GM23338 (cell line): ENCODE measurements around the gene CLIP2. TPM values are rescaled to one million over a fixed set of nuclear protein-coding genes. Genes with fewer than 3 reads are reported as not detected.

Source experiments
- ATAC-seq: fragments of 200-7000 bp; cut with Tn5 transposase; 3 replicates; pipeline ENCODE4 v1.9.1; 2020
- DNase-seq: peaks from one replicate; pipeline ENCODE4 v3.0.0-alpha.2; 2015; ENCODE audit warnings: low spot score
- H2AFZ ChIP-seq: fragments of 200-600 bp; sonication (generic); 2 replicates; pipeline ENCODE4 v1.8.0; 2016; ENCODE audit warnings: antibody characterized with exemption, mild to moderate bottlenecking, moderate library complexity
- H3F3A ChIP-seq: fragments of 200-600 bp; sonication (generic); replicated peaks from 2 replicates; pipeline ENCODE4 v1.8.0; 2017; ENCODE audit warnings: antibody characterized with exemption, mixed run types, low read depth
- H3K27ac ChIP-seq: fragments of 200-600 bp; sonication (generic); 2 replicates; pipeline ENCODE4 v1.6.1; 2016; ENCODE audit warnings: low read depth
- H3K27me3 ChIP-seq: fragments of 200-600 bp; sonication (generic); 2 replicates; pipeline ENCODE4 v1.8.0; 2016; ENCODE audit warnings: mild to moderate bottlenecking, mixed run types, moderate library complexity; ENCODE audit not compliant: insufficient read depth
- H3K36me3 ChIP-seq: fragments of 200-600 bp; sonication (generic); 2 replicates; pipeline ENCODE4 v1.8.0; 2016; ENCODE audit warnings: mild to moderate bottlenecking; ENCODE audit not compliant: insufficient read depth
- H3K4me1 ChIP-seq: fragments of 200-600 bp; sonication (generic); 2 replicates; pipeline ENCODE4 v1.8.0; 2016; ENCODE audit warnings: mild to moderate bottlenecking, moderate library complexity; ENCODE audit not compliant: insufficient read depth
- H3K4me2 ChIP-seq: fragments of 200-600 bp; sonication (generic); 2 replicates; pipeline ENCODE4 v1.7.1; 2017; ENCODE audit warnings: mixed run types
- H3K4me3 ChIP-seq: fragments of 200-600 bp; sonication (generic); 2 replicates; pipeline ENCODE4 v1.6.1; 2016; ENCODE audit warnings: mixed run types
- H3K79me2 ChIP-seq: fragments of 200-600 bp; sonication (generic); replicated peaks from 2 replicates; pipeline ENCODE4 v1.8.0; 2017; ENCODE audit warnings: mild to moderate bottlenecking; ENCODE audit not compliant: insufficient read depth
- H3K9me2 ChIP-seq: fragments of 200-600 bp; sonication (generic); 2 replicates; pipeline ENCODE4 v1.8.0; 2017; ENCODE audit not compliant: insufficient read depth
- H4K20me1 ChIP-seq: fragments of 200-600 bp; sonication (generic); replicated peaks from 2 replicates; pipeline ENCODE4 v1.8.0; 2017; ENCODE audit warnings: mild to moderate bottlenecking; ENCODE audit not compliant: insufficient read depth
- H3K27ac Mint-ChIP-seq: 2 replicates; pipeline ENCODE4 v1.8.0; 2020; ENCODE audit warnings: inconsistent platforms, mild to moderate bottlenecking, moderate library complexity, mixed read lengths
- H3K27me3 Mint-ChIP-seq: 3 replicates; pipeline ENCODE4 v1.8.0; 2022; ENCODE audit warnings: low read depth, mild to moderate bottlenecking, moderate library complexity, mixed read lengths, inconsistent platforms; ENCODE audit not compliant: insufficient read depth, poor library complexity
- H3K36me3 Mint-ChIP-seq: 3 replicates; pipeline ENCODE4 v1.8.0; 2021; ENCODE audit warnings: low read depth, mild to moderate bottlenecking, inconsistent platforms, moderate library complexity, mixed read lengths
- H3K4me1 Mint-ChIP-seq: 3 replicates; pipeline ENCODE4 v1.8.0; 2020; ENCODE audit warnings: mild to moderate bottlenecking, inconsistent platforms, mixed read lengths
- H3K4me3 Mint-ChIP-seq: 3 replicates; pipeline ENCODE4 v1.8.0; 2021; ENCODE audit warnings: moderate library complexity, mild to moderate bottlenecking, inconsistent platforms, mixed read lengths
- H3K9me3 Mint-ChIP-seq: 3 replicates; pipeline ENCODE4 v1.8.0; 2020; ENCODE audit warnings: moderate library complexity, mild to moderate bottlenecking, inconsistent platforms, mixed read lengths
- CREB1 ChIP-seq: fragments of 250-450 bp; sonication (Bioruptor Pico); IDR thresholded peaks from 2 replicates; pipeline ENCODE4 v1.5.0; 2020; ENCODE audit warnings: low read depth, mild to moderate bottlenecking, moderate library complexity
- ETS1 ChIP-seq: IDR thresholded peaks from 2 replicates; pipeline ENCODE4 v1.6.1; 2016; ENCODE audit warnings: antibody characterized with exemption
- EZH2 ChIP-seq: fragments of 200-600 bp; sonication (generic); IDR thresholded peaks from one replicate; pipeline ENCODE4 v1.8.0; 2017; ENCODE audit warnings: antibody characterized with exemption, mild to moderate bottlenecking, low read depth; ENCODE audit not compliant: unreplicated experiment
- EZH2phosphoT487 ChIP-seq: fragments of 200-600 bp; sonication (generic); IDR thresholded peaks from one replicate; pipeline ENCODE4 v1.8.1; 2018; ENCODE audit warnings: antibody characterized with exemption; ENCODE audit not compliant: unreplicated experiment
- JUNB ChIP-seq: IDR thresholded peaks from one replicate; pipeline ENCODE4 v1.6.1; 2016; ENCODE audit warnings: antibody characterized with exemption; ENCODE audit not compliant: unreplicated experiment
- NANOG ChIP-seq: IDR thresholded peaks from 2 replicates; pipeline ENCODE4 v1.6.1; 2016; ENCODE audit warnings: antibody characterized with exemption, borderline replicate concordance
- POLR2AphosphoS5 ChIP-seq: IDR thresholded peaks from 2 replicates; pipeline ENCODE4 v1.6.1; 2016; ENCODE audit warnings: antibody characterized with exemption, low read depth
- REST ChIP-seq: IDR thresholded peaks from one replicate; pipeline ENCODE4 v1.6.1; 2018; ENCODE audit warnings: antibody characterized with exemption; ENCODE audit not compliant: unreplicated experiment
- STAT1 ChIP-seq: IDR thresholded peaks from one replicate; pipeline ENCODE4 v1.6.1; 2016; ENCODE audit warnings: antibody characterized with exemption; ENCODE audit not compliant: unreplicated experiment
- ZNF114 ChIP-seq: fragments of 250-450 bp; sonication (Bioruptor Pico); IDR thresholded peaks from 2 replicates; pipeline ENCODE4 v1.5.0; 2020; ENCODE audit warnings: mild to moderate bottlenecking, moderate library complexity
- ZNF331 ChIP-seq: fragments of 250-450 bp; sonication (Bioruptor Pico); IDR thresholded peaks from 2 replicates; pipeline ENCODE4 v1.5.0; 2020; ENCODE audit warnings: low read depth, mild to moderate bottlenecking, moderate library complexity
- polyA plus RNA-seq: library from polyadenylated mRNA; unstranded; fragments of >200 nt; fragmentation: Nextera tagmentation; extraction: Ambion mirVana; gene quantifications from 2 replicates; pipeline ENCODE4 v1.2.1, GENCODE V29; 2016
- total RNA-seq: library from RNA; depleted of rRNA; stranded (reverse); fragments of >200 nt; shearing (Covaris generic); gene quantifications from 2 replicates; pipeline ENCODE4 v1.2.3, GENCODE V29; 2014
- TF ChIP-seq, protein P1 (sequence below), 2 experiments: fragments of 200-600 bp in 1 of 2; sonication (generic) in 1 of 2; conservative IDR thresholded peaks; 2 replicates each; pipeline versions ENCODE4 v1.5.1 to v1.6.1; 2016 to 2017; ENCODE audit warnings: antibody characterized with exemption in 2 of 2, low read depth in 2 of 2, mild to moderate bottlenecking in 2 of 2, moderate library complexity in 1 of 2

Gene CLIP2
- total and polyA plus RNA-seq, 2 experiments from 2014 or later: 8.1 to 51.9 TPM

DNA sequence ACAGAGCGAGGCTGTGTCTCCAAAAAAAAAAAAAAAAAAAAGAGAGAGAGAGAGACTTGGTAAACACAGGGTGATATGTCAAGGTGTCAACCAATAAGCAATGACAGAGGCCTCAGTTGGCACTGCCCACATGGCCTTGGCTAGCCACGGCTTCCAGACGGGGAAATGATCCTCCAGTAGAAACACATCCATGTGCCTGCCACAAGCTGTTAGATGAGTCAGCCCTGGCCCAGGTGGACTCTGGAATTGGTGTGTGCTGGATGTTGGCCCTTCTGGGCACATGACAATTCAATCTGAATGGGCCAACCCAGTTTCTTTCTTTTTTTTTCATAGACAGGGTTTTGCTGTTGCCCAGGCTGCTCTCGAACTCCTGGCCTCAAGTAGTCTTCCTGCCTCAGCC is 48.7 kb upstream of the CLIP2 start (continued):
- no peak for TF ChIP-seq REST
- no peak for TF ChIP-seq STAT1
- TF ChIP-seq, protein P1, sequence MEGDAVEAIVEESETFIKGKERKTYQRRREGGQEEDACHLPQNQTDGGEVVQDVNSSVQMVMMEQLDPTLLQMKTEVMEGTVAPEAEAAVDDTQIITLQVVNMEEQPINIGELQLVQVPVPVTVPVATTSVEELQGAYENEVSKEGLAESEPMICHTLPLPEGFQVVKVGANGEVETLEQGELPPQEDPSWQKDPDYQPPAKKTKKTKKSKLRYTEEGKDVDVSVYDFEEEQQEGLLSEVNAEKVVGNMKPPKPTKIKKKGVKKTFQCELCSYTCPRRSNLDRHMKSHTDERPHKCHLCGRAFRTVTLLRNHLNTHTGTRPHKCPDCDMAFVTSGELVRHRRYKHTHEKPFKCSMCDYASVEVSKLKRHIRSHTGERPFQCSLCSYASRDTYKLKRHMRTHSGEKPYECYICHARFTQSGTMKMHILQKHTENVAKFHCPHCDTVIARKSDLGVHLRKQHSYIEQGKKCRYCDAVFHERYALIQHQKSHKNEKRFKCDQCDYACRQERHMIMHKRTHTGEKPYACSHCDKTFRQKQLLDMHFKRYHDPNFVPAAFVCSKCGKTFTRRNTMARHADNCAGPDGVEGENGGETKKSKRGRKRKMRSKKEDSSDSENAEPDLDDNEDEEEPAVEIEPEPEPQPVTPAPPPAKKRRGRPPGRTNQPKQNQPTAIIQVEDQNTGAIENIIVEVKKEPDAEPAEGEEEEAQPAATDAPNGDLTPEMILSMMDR (conservative IDR thresholded peaks at IDR 0.05; ENCODE audit: low read depth in 2 of 2): no peak

GRCh38 chr7:74242122-74242443 is 47.1 kb upstream of the CLIP2 start:
- H3K36me3 ChIP-seq: peaks cover 55% of the 10 kb centered on the region
- H3K27me3 Mint-ChIP-seq: peaks cover 3% of the 10 kb centered on the region
- no peak for ATAC-seq
- TF ChIP-seq, protein P1 (conservative IDR thresholded peaks at IDR 0.05; ENCODE audit: low read depth in 2 of 2): no peak
- no peak for TF ChIP-seq ZNF114 (CRISPR knock-in tag)
- TF ChIP-seq REST: no peak
- no peak for TF ChIP-seq STAT1
- no peak for TF ChIP-seq NANOG
- TF ChIP-seq ZNF331 (CRISPR knock-in tag): no peak
- TF ChIP-seq POLR2AphosphoS5: no peak
- no peak for TF ChIP-seq ETS1
- no peak for TF ChIP-seq CREB1 (CRISPR knock-in tag)
- TF ChIP-seq EZH2: no peak
- TF ChIP-seq EZH2phosphoT487: no peak
- TF ChIP-seq JUNB: no peak

More at GRCh38 chr7:74242122-74242443, 47.1 kb upstream of the CLIP2 start:
- H2AFZ ChIP-seq: no peak overlapping the region
- H3K27me3 ChIP-seq: no peaks in the 10 kb centered on the region
- H3K79me2 ChIP-seq: no peaks in the 10 kb centered on the region
- H3K27ac ChIP-seq: no peak overlapping the region
- no peak overlapping the region for H3K4me3 ChIP-seq
- no peaks in the 10 kb centered on the region; the same call in 1 of the 2 replicates for H4K20me1 ChIP-seq
- 0 out of 2 replicates have a peak, but pooled peaks cover 8% of the 10 kb centered on the region for H3F3A ChIP-seq
- H3K4me2 ChIP-seq: no peak overlapping the region
- no peak for DNase-seq
- Mint-ChIP-seq H3K27ac (no peak overlapping the region), H3K9me3 (no peaks in the 10 kb centered on the region), H3K4me3 (no peak overlapping the region), H3K36me3 (peaks cover 80% of the 10 kb centered on the region), H3K4me1 (no peaks in the 10 kb centered on the region)
- no peaks in the 10 kb centered on the region for H3K9me2 ChIP-seq
- H3K4me1 ChIP-seq: no peaks in the 10 kb centered on the region
